Gastroesophageal sphincter (tissue), 3 donors: Measurements from ENCODE around the gene LMO1.

Source experiments
- EP300 ChIP-seq: sonication (generic); formaldehyde crosslinking; IDR thresholded peaks from one replicate; pipeline ENCODE4 v1.6.1; 2017; ENCODE audit warnings: antibody characterized with exemption, mild to moderate bottlenecking
- POLR2A ChIP-seq, 2 donors: fragments of 450-650 bp; IDR thresholded peaks; one replicate each; pipeline ENCODE4 v1.6.1; 2017; ENCODE audit warnings: antibody characterized with exemption in 2 of 2, mild to moderate bottlenecking in 2 of 2, moderate library complexity in 1 of 2
- POLR2AphosphoS5 ChIP-seq: sonication (generic); formaldehyde crosslinking; IDR thresholded peaks from one replicate; pipeline ENCODE4 v1.6.1; 2017; ENCODE audit warnings: antibody characterized with exemption
- TF ChIP-seq, protein P1 (sequence below), 4 experiments: fragments of 200-600 bp in 2 of 4; fragments of 450-650 bp in 2 of 4; sonication (generic) in 1 of 4; IDR thresholded peaks; one replicate each; pipeline ENCODE4 v1.5.1; 2017 to 2019; ENCODE audit warnings: antibody characterized with exemption in 4 of 4, mild to moderate bottlenecking in 2 of 4, moderate library complexity in 2 of 4

DNA sequence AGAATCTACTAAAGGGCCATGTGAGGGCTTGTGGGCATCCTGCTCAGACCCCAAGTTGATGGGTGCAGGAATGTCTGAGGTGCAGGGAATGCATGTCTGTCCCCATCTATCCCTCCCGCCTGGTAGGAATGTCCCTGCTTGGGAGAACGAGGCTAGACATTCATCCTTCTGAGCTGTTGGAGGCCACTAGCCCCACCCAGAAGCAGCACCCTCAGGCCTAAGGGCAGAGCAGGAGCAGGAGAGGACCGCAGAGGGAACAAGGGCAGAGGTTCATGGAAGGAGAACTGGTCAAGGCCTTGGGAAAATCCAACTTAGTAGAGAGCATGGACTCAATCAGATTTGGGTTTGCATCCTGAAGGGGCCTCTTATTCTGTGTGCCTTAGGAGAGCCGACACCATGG, 22.1 kb upstream of the LMO1 start:
- TF ChIP-seq POLR2A (IDR thresholded peaks at IDR 0.05) = no peak
- TF ChIP-seq POLR2AphosphoS5 = no peak
- TF ChIP-seq, protein P1, sequence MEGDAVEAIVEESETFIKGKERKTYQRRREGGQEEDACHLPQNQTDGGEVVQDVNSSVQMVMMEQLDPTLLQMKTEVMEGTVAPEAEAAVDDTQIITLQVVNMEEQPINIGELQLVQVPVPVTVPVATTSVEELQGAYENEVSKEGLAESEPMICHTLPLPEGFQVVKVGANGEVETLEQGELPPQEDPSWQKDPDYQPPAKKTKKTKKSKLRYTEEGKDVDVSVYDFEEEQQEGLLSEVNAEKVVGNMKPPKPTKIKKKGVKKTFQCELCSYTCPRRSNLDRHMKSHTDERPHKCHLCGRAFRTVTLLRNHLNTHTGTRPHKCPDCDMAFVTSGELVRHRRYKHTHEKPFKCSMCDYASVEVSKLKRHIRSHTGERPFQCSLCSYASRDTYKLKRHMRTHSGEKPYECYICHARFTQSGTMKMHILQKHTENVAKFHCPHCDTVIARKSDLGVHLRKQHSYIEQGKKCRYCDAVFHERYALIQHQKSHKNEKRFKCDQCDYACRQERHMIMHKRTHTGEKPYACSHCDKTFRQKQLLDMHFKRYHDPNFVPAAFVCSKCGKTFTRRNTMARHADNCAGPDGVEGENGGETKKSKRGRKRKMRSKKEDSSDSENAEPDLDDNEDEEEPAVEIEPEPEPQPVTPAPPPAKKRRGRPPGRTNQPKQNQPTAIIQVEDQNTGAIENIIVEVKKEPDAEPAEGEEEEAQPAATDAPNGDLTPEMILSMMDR (IDR thresholded peaks at IDR 0.05) = no peak
- TF ChIP-seq EP300 = no peak
